Measurements from ENCODE around the gene FFAR3.
"Not testable (repeated sequence)": the region's sequence is repeated elsewhere in the genome, so short reads cannot be mapped to it uniquely, and the experiment has no call there.

FFAR3 gene

DNA sequence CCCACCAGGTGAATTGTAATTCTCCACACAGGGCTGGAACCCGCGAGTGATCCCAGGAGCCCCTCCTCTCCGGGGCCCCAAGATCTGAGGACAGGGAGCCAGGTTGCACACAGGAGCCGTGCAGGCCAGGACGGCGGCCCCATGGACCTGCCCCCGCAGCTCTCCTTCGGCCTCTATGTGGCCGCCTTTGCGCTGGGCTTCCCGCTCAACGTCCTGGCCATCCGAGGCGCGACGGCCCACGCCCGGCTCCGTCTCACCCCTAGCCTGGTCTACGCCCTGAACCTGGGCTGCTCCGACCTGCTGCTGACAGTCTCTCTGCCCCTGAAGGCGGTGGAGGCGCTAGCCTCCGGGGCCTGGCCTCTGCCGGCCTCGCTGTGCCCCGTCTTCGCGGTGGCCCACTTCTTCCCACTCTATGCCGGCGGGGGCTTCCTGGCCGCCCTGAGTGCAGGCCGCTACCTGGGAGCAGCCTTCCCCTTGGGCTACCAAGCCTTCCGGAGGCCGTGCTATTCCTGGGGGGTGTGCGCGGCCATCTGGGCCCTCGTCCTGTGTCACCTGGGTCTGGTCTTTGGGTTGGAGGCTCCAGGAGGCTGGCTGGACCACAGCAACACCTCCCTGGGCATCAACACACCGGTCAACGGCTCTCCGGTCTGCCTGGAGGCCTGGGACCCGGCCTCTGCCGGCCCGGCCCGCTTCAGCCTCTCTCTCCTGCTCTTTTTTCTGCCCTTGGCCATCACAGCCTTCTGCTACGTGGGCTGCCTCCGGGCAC, 6.7 kb upstream of the FFAR3 start:
- ATAC-seq: no peak

DNA sequence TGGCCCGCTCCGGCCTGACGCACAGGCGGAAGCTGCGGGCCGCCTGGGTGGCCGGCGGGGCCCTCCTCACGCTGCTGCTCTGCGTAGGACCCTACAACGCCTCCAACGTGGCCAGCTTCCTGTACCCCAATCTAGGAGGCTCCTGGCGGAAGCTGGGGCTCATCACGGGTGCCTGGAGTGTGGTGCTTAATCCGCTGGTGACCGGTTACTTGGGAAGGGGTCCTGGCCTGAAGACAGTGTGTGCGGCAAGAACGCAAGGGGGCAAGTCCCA, 6.1 kb upstream of the FFAR3 start:
- ATAC-seq: no peak

DNA sequence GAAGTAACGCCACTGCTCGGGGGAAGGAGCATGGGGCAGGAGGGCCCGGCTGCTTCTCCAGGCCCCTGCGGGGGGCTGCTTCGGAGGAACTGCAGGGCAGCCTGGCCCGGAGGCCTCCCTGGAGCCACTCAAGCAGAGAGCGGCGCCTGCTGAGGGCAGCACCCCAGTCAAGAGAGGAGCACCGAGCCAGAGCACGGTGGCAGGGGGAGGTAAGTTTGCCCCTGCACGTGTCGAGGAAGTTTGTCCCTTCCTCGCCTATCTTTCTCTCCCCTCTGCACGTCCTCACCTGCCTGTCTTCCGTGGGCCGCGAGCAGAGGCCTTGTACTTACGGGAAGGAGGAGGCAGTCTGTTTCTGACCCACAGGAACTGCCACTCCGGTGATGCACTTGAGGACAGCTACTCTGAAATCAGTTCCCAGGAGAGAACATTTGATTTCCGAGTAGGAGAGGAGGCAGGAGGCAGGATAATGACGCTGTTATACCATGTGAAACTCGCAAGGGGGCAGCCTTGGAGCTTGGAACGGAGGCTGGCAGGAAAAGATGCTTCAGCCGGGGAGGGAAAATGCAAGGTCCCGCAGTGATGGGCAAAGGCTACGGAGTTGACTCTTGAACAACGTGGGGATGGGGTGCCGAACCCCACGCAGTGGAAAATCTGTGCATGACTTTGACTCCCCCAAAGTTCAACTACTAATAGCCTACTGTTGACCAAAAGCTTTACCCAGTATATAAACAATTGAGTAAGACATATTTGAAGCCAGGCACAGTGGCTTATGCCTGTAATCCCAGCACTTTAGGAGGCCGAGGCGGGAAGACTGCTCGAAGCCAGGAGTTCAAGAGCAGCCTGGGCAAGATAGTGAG, 5.6 kb upstream of the FFAR3 start:
- ATAC-seq: peak; percentile 52 to 57

DNA sequence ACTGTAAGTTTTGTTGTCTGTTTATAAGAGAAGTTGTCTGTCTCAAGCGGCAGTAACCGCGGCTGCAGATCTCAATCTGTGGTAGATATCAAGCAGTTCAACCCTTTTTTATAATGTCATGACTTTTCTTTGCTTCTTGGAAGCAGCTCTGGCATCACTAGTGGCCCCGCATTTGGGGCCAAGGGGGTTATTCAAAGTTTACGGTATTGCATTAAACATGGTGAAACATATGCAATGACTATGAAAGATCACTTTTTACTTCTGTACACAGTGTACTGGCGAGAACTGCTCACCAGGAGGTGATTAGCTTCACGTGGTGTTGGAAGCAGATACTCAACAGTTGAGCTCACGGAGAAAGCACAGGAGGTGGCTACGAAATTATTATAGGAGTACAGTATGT, 4.6 kb upstream of the FFAR3 start:
- ATAC-seq: no peak

DNA sequence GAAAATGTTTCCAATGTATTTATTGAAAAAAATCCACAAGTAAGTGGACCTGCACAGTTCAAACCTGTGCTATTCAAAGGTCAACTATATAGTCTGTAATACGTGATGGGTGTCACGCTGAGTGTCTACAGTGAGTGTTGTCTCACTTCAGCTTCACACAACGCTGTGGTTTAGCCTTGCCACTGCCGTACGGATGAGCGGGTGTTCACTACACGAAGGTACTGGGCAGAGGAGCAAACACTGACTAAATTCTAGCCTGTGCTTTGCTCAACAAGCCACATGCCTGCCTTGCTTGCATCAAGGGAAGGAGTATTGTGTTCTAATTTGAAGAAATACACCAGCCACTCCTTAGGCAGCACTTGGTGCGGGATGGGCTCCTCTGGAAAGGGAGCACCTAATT, 3.4 kb upstream of the FFAR3 start:
- ATAC-seq: no peak

DNA sequence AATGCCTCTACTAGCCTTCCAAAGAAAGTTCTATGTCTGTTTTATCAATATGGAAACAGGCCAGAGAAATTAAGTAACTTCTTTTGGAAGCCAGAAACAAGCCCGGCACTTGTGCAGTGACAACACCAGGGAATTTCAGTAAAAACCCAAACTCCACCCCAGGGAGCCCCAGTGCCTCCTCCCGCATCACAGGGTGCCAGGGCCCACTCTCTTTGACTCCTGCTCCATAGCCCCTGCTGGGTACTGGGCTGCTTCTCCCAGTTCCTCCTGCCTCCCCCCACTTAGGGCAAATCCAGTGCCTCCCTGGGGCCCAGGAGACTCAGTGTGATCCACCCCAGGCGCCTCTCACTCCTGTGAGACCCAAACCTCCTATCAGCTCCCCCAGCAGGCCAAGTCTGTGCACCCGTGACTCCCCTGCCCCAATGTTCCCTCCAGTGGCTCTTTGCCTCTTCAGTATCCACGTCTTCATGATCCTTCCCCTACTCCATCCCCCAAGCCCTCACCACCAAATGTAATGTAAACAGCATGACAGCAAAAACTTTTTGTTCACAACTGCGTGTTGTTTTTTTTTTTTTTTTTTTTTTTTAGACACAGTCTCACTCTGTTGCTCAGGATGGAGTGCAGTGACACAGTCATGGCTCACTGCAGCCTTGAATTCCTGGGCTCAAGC, 2.3 kb upstream of the FFAR3 start:
- ATAC-seq: no peak

DNA sequence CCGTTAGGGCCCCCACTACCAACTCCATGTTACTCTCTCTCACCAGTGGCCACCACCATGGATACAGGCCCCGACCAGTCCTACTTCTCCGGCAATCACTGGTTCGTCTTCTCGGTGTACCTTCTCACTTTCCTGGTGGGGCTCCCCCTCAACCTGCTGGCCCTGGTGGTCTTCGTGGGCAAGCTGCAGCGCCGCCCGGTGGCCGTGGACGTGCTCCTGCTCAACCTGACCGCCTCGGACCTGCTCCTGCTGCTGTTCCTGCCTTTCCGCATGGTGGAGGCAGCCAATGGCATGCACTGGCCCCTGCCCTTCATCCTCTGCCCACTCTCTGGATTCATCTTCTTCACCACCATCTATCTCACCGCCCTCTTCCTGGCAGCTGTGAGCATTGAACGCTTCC, 574 bp downstream of the FFAR3 start:
- ATAC-seq: not testable (repeated sequence)

DNA sequence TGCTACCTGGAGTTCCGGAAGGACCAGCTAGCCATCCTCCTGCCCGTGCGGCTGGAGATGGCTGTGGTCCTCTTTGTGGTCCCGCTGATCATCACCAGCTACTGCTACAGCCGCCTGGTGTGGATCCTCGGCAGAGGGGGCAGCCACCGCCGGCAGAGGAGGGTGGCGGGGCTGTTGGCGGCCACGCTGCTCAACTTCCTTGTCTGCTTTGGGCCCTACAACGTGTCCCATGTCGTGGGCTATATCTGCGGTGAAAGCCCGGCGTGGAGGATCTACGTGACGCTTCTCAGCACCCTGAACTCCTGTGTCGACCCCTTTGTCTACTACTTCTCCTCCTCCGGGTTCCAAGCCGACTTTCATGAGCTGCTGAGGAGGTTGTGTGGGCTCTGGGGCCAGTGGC, 1.1 kb downstream of the FFAR3 start:
- ATAC-seq: not testable (repeated sequence)

DNA sequence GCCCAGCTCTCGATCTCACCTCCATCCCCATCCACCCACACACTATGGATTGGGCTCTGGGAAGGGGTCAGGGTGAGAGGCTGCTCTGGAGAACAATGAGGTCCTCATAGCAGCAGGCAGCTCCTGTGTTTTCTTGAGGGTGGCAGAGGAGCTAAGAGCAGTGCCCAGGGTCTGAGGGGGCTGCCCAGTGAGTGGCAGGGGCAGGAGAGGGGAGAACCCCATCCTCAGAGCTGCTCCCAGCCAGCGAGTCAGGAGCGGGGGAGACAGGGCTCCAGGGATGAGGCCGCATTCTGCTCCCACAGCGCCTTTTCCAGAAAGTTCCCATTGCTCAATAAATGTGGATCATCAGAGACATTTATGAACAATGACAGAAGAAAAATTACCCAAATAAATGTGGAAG, 1.8 kb downstream of the FFAR3 start:
- not testable (repeated sequence) for ATAC-seq

DNA sequence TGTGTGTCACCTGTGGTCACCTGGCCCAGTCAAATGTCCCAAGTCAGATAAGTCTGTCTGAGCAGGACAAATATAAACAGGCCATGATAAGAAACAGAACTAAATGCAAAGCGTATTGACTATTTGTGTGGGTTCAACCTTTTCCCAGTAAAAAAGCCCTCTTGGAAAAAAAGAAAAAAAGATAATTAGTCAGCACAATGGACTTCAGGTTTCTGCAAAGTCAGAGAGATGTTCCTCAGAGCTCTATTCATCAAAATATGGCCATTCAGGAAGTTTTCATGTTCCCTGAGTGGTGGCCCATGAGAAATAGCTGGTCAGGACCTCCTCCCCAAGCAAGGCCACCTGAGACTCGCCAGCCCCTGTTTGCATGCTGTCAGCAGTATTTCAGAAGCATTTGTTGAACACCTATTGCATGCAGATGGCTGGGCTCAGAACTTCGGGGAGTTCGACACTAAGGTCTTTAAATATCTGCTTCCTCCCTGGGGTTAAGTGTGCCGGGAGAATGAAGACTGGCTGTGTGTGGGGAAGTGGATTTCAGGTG, 2.7 kb downstream of the FFAR3 start:
- ATAC-seq: no peak

DNA sequence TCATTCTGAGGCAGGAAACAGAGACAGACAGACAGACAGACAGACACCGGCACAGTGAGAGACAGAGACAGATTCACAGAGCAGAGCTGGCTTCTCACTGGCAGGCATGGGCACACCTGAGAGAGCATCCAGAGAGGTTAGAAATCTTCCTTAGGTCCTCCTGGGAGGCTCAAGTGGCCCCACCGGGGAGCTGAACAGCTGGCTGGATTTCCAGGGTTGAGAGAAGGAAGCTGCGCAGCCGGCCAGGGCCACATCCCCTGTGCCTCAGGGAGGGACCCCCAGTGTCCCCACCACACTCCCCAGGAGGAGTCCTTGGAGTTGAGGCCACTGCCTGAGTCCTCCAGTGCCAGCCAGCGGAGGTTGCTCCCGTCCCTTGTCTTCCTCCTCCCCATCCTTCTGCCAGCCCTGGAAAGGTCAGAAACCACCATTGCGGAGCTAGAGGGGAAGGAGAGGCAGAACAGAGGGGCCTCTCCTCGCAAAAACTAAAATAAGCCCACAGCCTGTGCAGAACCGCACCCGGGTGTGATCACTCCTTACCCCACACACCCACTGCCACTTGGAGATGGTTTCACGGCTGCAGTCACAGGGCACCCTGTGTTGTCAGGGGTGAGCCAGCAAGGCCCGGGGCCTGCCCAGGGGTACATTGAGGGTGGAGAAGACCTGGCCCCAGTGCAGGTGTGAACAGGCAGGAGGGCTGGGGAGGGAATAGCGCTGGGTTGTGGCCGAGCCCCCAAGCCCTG, 4.2 kb downstream of the FFAR3 start:
- no peak for ATAC-seq

DNA sequence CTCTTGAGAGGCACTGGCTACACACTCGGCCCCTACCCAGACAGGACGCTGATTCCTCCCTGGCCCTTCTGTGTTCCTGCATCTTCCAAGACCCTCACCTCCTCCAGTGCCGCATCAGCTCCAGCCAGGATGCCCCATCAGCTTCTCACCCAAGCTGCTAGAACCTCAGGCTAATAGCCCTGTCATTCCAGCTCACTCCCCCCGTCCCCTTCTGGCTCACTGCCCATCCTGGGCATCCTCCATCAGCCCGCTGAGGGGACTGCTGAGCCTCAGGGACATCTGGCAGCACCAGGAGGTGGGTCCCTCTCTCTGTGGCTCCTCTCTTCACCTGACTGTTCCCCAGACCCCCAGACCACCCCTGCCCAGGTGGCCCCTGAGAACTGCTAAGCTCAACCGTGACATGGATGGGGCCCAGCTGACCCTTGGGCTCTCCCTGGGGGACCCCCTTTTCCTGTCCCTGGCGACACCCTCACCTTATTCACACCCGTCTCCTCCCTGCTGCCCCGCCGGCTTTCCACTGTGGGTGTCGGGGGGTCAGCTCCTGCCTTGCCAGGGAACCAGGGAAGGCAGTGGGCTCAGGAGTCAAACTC, 4.8 kb downstream of the FFAR3 start:
- ATAC-seq: no peak

DNA sequence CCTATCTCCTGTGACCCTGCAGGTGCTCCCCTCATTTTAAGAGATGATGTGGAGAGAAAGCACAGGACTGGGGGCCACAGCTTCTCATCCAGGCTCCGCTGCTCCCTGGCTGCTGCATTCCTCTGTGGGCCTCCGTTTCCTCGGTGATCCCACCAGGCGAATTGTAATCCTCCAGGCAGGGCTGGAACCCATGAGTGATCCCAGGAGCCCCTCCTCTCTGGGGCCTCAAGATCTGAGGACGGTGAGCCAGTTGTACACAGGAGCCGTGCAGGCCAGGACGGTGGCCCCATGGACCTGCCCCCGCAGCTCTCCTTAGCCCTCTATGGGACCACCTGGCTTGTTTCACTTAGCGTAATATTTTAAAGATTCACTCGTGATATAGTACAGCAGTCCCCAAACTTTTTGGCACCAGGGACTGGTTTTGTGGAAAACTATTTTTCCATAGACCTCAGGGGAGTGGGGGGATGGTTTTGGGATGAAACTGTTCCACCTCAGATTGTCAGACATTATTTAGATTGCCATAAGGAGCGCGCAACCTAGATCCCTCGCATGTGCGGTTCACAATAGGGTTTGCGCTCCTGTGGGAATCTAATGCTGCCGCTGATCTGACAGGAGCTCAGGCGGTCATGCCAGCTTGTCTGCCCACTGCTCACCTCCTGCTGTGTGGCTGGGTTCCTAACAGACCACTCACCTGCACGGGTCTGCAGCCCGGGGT, 5.6 kb downstream of the FFAR3 start:
- ATAC-seq: no peak

DNA sequence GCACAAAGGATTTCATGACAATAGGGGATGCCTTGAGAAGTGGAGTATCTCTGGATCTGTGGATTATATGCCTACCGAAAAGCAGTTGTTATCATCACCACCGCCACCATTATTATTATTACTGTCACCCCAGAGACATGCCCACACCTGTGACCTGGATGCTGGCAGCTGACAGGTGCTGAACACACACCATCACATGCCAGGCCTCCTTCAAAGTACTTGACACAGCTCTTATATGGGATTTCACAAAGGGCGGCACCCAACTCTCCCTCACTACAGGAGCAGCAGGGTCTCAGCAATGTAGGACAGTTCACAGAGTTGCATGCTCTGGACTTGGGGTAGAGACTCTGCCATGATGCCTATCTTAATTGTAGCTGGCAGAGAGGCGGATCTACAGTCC, 7.0 kb downstream of the FFAR3 start:
- ATAC-seq: no peak

DNA sequence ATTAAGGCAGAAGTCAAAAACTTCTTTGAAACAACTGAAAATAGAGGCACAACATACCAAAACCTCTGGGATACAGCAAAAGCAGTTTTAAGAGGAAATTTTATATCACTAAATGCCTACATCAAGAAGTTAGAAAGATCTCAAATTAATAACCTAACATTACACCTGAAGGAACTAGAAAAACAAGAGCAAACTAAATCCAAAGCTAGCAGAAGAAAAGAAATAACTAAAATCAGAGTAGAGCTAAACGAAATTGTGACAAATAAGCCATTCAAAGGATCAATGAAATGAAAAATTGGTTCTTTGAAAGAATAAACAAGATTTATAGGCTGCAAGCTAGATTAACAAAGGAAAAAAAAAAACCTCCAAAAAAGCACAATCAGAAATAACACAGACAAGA, 10.1 kb downstream of the FFAR3 start:
- ATAC-seq: no peak

DNA sequence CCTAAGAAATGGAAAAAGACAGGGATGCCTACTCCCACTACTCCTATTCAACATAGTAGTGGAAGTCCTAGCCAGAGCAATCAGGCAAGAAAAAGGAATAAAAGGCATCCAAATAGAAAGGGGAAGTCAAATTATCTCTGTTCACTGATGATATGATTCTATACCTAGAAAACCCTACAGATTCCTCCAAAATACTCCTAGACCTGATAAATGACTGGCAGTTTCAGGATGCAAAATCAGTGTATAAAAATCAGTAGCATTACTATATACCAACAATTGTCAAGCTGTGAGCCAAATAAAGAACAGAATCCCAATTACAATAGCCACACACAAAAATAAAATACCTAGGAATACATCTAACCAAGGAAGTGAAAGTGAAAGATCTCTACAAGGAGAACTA, 11.3 kb downstream of the FFAR3 start:
- ATAC-seq: no peak

DNA sequence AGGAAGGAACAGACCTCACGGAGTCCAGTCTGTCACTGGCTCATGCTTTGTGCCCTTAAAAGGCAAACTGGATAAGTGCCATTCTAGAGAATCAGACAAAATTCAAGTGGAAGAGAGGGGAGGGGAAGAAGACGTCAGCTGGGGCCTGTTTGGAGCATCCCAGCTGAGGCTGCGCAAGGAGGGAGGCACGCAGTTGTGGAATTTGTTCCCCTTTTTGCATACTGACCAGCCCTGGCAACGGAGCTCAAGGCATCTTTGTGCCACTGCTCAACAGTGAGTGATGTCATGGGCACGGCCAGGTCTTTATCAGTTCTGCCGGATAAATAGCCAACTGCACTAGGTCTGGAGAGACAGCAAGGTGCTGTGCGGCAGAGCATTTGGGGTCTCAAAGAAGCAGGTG, 12.5 kb downstream of the FFAR3 start, which contains the start of gene GPR42:
Gene GPR42 (plus strand): TSS at position 347 of the 400 bp plus-strand sequence. CDS start 292 bp downstream, outside the sequence.
- ATAC-seq: no peak

DNA sequence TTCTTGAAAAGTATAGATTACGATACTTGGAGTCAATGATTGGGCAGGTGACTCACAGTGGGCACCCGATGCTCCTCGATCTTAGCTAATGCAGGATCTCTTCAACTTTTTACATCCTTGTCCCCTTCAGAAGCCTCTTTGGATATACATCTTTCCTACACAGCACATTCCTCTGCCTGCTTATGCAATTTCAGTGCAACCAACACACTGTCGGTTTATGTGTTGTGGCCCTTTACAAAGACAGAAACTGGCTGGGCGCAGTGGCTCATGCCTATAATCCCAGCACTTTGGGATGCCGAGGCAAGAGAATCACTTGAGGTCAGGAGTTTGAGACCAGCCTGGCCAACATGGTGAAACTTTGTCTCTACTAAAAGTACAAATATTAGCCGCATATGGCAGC, 15.2 kb downstream of the FFAR3 start:
- ATAC-seq: no peak

DNA sequence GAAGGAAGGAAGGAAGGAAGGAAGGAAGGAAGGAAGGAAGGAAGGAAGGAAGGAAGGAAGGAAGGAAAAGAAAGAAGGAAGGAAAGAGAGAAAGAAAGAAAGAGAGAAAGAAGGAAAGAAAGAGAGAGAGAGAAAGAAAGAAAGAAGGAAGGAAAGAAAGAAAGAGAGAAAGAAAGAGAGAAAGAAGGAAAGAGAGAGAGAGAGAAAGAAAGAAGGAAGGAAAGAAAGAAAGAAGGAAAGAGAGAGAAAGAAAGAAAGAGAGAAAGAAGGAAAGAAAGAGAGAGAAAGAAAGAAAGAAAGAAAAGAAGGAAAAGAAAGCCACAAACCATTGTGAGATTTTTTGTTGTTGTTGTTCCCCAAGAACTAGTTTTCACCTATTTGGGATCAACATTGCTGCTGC, 15.8 kb downstream of the FFAR3 start:
- ATAC-seq: not testable (repeated sequence)

DNA sequence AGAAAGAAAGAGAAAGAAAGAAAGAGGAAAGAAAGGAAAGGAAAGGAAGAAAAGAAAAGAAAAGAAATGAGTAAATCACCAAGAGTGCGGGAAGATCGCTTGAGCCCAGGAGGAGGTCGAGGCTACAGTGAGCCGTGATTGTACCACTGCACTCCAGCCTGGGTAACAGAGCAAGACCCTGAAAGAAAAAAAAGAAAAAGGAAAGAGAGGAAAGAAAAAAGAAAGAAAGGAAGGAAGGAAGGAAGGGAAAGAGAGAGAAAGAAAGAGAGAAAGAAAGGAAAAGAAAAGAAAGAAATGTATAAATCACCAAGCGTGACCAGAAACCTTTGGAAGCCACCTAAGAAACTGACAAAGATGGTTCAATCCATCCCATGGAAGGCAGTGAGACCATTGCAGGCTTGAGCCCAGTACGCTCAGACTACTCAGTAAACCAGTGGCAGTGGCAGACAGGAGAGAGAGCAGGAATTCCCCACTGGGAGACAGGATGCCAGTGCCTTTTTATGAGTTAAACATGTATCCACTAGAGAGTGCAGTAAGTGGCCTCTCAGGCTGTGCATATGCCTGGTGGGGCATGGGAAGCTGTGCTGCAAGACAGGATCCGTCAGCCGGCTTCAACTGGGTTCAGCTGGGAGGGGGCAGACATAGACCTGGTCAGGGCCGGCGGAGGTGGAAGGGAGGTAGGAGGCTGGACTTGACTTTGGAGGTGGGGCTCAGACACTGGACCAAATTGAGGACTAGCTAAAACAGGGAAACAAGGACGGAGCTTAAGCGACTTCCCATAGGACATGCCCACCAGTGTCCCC, 17.4 kb downstream of the FFAR3 start:
- ATAC-seq: no peak

DNA sequence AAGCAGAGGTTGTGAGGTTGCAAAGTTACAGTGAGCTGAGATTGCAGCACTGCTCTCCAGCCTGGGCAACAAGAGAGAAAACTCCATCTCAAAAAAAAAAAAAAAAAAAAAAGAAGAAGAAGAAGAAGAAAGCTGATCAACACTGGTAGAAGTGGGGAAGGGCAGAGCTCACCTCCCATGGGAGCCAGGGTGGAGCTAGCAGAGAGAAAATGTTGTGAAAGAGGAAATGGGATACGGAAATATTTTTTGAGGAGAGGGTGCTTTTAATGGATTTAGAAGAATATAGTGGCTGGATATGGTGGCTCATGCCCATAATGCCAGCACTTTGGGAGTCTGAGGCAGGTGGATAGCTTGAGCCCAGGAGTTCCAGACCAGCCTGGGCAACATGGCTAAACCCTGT, 19.4 kb downstream of the FFAR3 start:
- ATAC-seq: no peak
